GM21786 (cell line): Measurements from ENCODE around the gene AGER.
"Not testable (repeated sequence)": the region's sequence is repeated elsewhere in the genome, so short reads cannot be mapped to it uniquely, and the experiment has no call there.

ENCODE experiments used
- ATAC-seq: cut with Tn5 transposase; IDR thresholded peaks from one replicate; pipeline ENCODE4 v1.9.1; 2021; ENCODE audit not compliant: unreplicated experiment

AGER gene

GRCh38 chr6:32184084-32184640 lies at the start of gene AGER:
TSS of gene AGER (minus strand) at chr6:32184253. CDS start at chr6:32184222, 31 bp downstream.
- ATAC-seq: no peak

- no peak for ATAC-seq
These were observed 42.4 kb upstream of the AGER start for GRCh38 chr6:32226434-32226833.

- peak; percentile 65 for ATAC-seq
These were observed 40.6 kb upstream of the AGER start for GRCh38 chr6:32224696-32225095.

- no peak for ATAC-seq
These were observed 39.5 kb upstream of the AGER start, which contains the start of gene NOTCH4 for GRCh38 chr6:32223258-32224235. TSS of gene NOTCH4 (minus strand) at chr6:32224067. CDS start at chr6:32223928, 139 bp downstream.

- no peak for ATAC-seq
These were observed 38.5 kb upstream of the AGER start for GRCh38 chr6:32222333-32223230.

GRCh38 chr6:32220021-32220420 lies 36.0 kb upstream of the AGER start:
- no peak for ATAC-seq

- ATAC-seq: no peak
These were observed 34.1 kb upstream of the AGER start for GRCh38 chr6:32218167-32218566.

GRCh38 chr6:32216998-32217397 lies 32.9 kb upstream of the AGER start:
- no peak for ATAC-seq

- no peak for ATAC-seq
These were observed 32.2 kb upstream of the AGER start for GRCh38 chr6:32216285-32216684.

- ATAC-seq: no peak
These were observed 31.6 kb upstream of the AGER start for GRCh38 chr6:32215617-32216016.

- ATAC-seq: no peak
These were observed 30.1 kb upstream of the AGER start for GRCh38 chr6:32214126-32214525.

GRCh38 chr6:32213649-32214048 lies 29.6 kb upstream of the AGER start:
- ATAC-seq: no peak

- no peak for ATAC-seq
These were observed 28.2 kb upstream of the AGER start for GRCh38 chr6:32212076-32212760.

- ATAC-seq: not testable (repeated sequence)
These were observed 27.4 kb upstream of the AGER start for GRCh38 chr6:32211432-32211831.

GRCh38 chr6:32210191-32210601 lies 26.1 kb upstream of the AGER start:
- no peak for ATAC-seq

GRCh38 chr6:32208996-32209395 lies 24.9 kb upstream of the AGER start:
- no peak for ATAC-seq

GRCh38 chr6:32204268-32204715 lies 20.2 kb upstream of the AGER start:
- ATAC-seq: no peak

GRCh38 chr6:32203426-32204267 lies 19.6 kb upstream of the AGER start:
- ATAC-seq: no peak

- ATAC-seq: no peak
These were observed 18.1 kb upstream of the AGER start for GRCh38 chr6:32202186-32202585.
